K562 (cell line): Measurements from ENCODE around the gene HERC3. TPM values are rescaled to one million over a fixed set of nuclear protein-coding genes. Genes with fewer than 3 reads are reported as not detected.

Experiments
- BDP1 ChIP-seq: IDR thresholded peaks from 3 replicates; pipeline ENCODE4 v1.6.1; 2011; ENCODE audit not compliant: insufficient read length, insufficient read depth
- FOXK1 ChIP-seq: sonication (generic); formaldehyde crosslinking; IDR thresholded peaks from 2 replicates; pipeline ENCODE4 v1.8.0; 2022; ENCODE audit warnings: missing genetic modification reagents, mild to moderate bottlenecking, borderline replicate concordance
- HDAC3 ChIP-seq: fragments of 450-650 bp; IDR thresholded peaks from 2 replicates; pipeline ENCODE4 v1.6.1; 2018; ENCODE audit warnings: borderline replicate concordance, mild to moderate bottlenecking, moderate library complexity; ENCODE audit not compliant: partially characterized antibody
- KDM1A ChIP-seq, 2 experiments: fragments of 450-650 bp; IDR thresholded peaks; 2 replicates each; pipeline ENCODE4 v1.6.1; 2016; ENCODE audit warnings: mild to moderate bottlenecking in 2 of 2
- POLR2AphosphoS5 ChIP-seq: IDR thresholded peaks from 2 replicates; pipeline ENCODE4 v1.6.1; 2011; ENCODE audit warnings: mild to moderate bottlenecking, low read depth, low read length, moderate library complexity; ENCODE audit not compliant: control insufficient read depth, insufficient read depth
- STAT5A ChIP-seq: IDR thresholded peaks from 2 replicates; pipeline ENCODE4 v1.6.1; 2012; ENCODE audit warnings: low read length, inconsistent platforms, borderline replicate concordance
- TCF7L2 ChIP-seq: fragments of 150-350 bp; IDR thresholded peaks from 2 replicates; pipeline ENCODE4 v1.6.1; 2016; ENCODE audit warnings: low read depth, mild to moderate bottlenecking, low read length, moderate library complexity
- ZNF24 ChIP-seq: fragments of 450-650 bp; IDR thresholded peaks from 2 replicates; pipeline ENCODE4 v1.6.1; 2016
- polyA plus RNA-seq, 8 experiments: library from polyadenylated mRNA; depleted of rRNA in 4 of 8; stranded (reverse) in 5 of 8; unstranded in 3 of 8; fragments of >200 nt; fragmentation: Nextera tagmentation in 2 of 8; fragmentation: Illumina TruSeq in 1 of 8; extraction: Ambion mirVana in 2 of 8; extraction: Trizol in 1 of 8; gene quantifications; 2 replicates each; pipeline versions ENCODE4 v1.2.1 to v1.2.3, GENCODE V29; 2011 to 2014; ENCODE audit warnings: inconsistent platforms in 1 of 8, missing spikeins in 1 of 8
- total RNA-seq, 7 experiments: library from RNA; depleted of rRNA in 6 of 7; stranded (reverse); fragments of >200 nt in 6 of 7; fragmentation: Illumina TruSeq in 2 of 7; extraction: Trizol in 2 of 7; gene quantifications; 2 replicates each; pipeline versions ENCODE4 v1.2.1 to v1.2.3, GENCODE V29; 2011 to 2021; ENCODE audit warnings: low replicate concordance in 1 of 7
- TF ChIP-seq, protein P1 (sequence below): IDR thresholded peaks from 2 replicates; pipeline ENCODE4 v1.6.1; 2012; ENCODE audit warnings: low read depth, low read length, improper control_type of control experiment, borderline replicate concordance
- TF ChIP-seq, protein P2 (sequence below): sonication (generic); formaldehyde crosslinking; IDR thresholded peaks from 2 replicates; pipeline ENCODE4 v1.9.0; 2022; ENCODE audit warnings: mild to moderate bottlenecking, missing genetic modification reagents

HERC3 gene
- total and polyA plus RNA-seq, 9 of the 15 experiments (the other 6 are each of a cell fraction or from before 2014, with no cell fraction given) = 1.8 to 13.1 (median 7.6) TPM

- TF ChIP-seq TCF7L2 (no peak), HDAC3 (no peak), POLR2AphosphoS5 (no peak), BDP1 (no peak), ZNF24 (no peak), STAT5A (no peak), FOXK1 (no peak), KDM1A (IDR thresholded peaks at IDR 0.05) (no peak)
- TF ChIP-seq, protein P1, sequence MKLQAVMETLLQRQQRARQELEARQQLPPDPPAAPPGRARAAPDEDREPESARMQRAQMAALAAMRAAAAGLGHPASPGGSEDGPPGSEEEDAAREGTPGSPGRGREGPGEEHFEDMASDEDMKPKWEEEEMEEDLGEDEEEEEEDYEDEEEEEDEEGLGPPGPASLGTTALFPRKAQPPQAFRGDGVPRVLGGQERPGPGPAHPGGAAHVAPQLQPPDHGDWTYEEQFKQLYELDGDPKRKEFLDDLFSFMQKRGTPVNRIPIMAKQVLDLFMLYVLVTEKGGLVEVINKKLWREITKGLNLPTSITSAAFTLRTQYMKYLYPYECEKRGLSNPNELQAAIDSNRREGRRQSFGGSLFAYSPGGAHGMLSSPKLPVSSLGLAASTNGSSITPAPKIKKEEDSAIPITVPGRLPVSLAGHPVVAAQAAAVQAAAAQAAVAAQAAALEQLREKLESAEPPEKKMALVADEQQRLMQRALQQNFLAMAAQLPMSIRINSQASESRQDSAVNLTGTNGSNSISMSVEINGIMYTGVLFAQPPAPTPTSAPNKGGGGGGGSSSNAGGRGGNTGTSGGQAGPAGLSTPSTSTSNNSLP = no peak
- TF ChIP-seq, protein P2, sequence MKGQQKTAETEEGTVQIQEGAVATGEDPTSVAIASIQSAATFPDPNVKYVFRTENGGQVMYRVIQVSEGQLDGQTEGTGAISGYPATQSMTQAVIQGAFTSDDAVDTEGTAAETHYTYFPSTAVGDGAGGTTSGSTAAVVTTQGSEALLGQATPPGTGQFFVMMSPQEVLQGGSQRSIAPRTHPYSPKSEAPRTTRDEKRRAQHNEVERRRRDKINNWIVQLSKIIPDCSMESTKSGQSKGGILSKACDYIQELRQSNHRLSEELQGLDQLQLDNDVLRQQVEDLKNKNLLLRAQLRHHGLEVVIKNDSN (CRISPR knock-in tag) = no peak
These were observed 130.5 kb downstream of the HERC3 start (continued) for GRCh38 chr4:88722828-88723227.
